HT1080 (cell line): ENCODE results near the gene EXOSC2. TPM values are rescaled to one million over a fixed set of nuclear protein-coding genes. Genes with fewer than 3 reads are reported as not detected.
"Not testable (repeated sequence)": the region's sequence is repeated elsewhere in the genome, so short reads cannot be mapped to it uniquely, and the experiment has no call there.

ENCODE experiments used
- DNase-seq: peaks from one replicate; pipeline ENCODE4 v3.0.0-alpha.2; 2015; ENCODE audit warnings: low read depth
- total RNA-seq: library from RNA; depleted of rRNA; stranded (reverse); fragments of >200 nt; shearing (Covaris generic); gene quantifications from 2 replicates; pipeline ENCODE4 v1.2.3, GENCODE V29; 2014

The EXOSC2 gene
- total RNA-seq, 1 experiment from 2014 or later = 69.6 TPM

DNA sequence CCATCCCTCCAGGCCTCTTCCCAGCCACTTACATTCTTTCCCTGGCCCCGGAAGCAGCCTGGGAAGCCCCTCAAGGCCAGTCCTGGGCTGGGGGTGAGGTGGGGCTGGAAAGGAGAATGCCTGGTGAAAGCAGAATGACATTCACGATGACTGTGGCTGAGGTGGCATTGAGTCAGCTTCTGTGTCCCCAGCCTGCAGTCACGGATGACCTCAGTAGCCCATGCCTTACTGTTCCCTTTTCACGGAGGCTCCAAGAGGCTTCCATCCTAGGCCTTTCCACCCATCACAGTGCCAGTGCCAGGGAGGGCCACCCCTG is 26.5 kb upstream of the EXOSC2 start:
- DNase-seq = no peak

GRCh38 chr9:130668196-130668595 is 25.4 kb upstream of the EXOSC2 start:
- no peak for DNase-seq

DNA sequence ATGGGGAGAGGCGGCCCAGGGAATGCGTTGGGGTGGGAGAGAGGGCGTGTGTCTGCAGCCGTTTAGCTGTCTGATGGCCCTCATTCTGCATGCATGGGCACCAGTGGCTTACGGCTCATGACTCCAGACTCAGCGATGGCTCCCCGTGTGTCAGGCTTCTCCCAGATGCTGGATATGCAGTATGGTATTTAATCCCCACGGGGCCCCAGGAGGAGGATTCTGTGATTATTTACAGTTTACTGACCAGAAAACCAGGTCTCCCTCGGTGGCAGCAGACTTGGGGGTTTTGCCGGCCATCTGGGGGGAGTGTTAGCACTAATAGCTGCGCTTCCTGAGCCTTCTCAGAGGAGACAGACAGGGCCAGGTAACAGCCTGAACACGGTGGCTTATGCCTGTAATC is 24.9 kb upstream of the EXOSC2 start:
- no peak for DNase-seq

- no peak for DNase-seq
Measured at GRCh38 chr9:130669965-130670364, 23.6 kb upstream of the EXOSC2 start.

DNA sequence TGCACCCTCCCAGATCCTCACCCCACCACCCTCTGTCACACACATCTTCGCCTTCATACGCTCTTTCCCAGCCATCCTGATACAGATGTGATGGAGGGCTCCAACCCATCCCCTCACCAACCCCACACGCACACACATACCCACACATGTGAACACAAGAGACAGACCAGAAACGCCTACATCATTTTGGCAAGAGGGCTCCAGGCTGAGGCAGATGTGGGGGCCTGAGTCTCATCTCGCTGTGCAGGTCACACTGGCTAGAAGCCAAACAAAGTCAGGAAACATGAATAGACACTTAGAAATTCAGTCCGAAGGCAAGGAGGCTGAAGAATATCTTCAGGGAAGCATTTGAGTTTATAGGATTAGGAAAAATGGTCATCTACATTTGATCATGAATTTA is 22.9 kb upstream of the EXOSC2 start:
- no peak for DNase-seq

- no peak for DNase-seq
Measured at GRCh38 chr9:130672466-130672865, 21.1 kb upstream of the EXOSC2 start.

DNA sequence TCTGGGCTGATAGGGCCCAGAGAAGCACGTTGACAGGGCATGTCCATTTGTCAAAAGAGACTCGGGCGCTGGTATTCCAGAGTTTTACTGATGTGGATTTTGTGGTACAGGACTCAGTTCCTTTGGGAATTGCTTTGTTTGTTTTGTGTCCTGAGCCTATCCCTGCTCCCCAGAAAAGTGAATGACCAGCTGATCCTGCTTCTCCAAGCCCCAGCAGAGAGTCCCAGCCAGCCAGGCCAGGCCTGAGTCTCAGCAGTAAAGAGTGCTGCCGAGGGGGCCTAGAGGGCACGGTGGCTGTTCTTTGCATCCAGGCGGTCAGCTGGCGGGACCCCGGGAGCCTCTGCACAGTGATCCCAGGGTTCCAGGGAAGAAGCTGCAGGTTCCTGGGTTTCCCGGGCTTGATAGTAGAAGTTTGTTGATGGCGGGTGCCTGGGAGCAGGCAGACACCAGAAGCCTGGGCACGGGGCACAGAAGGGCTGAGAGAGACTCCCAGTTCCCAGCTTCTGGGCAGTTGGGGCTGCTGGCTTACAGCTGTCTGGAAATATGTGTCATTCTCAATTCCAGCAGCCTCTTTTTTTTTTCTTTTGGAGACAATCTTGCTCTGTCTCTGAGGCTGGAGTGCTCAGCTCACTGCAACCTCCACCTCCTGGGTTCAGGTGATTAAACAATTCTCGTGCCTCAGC is 20.5 kb upstream of the EXOSC2 start:
- DNase-seq = no peak

DNA sequence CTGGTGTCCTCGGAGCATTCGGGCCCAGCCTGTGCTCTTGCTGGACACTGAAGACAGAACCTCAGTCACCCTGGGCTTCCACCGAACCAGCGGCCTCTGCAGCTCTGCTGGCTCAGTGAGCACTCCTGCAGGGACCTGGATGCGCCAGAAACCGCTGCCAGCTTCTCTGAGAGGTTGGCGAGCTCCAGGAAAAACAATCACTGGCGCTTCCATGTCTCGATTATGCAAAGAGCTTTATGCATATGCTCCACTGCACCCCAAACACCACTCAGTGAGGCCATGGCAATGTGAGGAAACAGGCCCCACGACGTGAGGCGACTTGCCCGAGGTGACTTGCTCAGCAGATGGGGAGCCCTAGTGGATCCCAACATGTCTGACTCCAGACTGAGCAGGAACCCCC is 18.2 kb upstream of the EXOSC2 start:
- DNase-seq = no peak

GRCh38 chr9:130677252-130677651 is 16.3 kb upstream of the EXOSC2 start:
- no peak for DNase-seq

DNA sequence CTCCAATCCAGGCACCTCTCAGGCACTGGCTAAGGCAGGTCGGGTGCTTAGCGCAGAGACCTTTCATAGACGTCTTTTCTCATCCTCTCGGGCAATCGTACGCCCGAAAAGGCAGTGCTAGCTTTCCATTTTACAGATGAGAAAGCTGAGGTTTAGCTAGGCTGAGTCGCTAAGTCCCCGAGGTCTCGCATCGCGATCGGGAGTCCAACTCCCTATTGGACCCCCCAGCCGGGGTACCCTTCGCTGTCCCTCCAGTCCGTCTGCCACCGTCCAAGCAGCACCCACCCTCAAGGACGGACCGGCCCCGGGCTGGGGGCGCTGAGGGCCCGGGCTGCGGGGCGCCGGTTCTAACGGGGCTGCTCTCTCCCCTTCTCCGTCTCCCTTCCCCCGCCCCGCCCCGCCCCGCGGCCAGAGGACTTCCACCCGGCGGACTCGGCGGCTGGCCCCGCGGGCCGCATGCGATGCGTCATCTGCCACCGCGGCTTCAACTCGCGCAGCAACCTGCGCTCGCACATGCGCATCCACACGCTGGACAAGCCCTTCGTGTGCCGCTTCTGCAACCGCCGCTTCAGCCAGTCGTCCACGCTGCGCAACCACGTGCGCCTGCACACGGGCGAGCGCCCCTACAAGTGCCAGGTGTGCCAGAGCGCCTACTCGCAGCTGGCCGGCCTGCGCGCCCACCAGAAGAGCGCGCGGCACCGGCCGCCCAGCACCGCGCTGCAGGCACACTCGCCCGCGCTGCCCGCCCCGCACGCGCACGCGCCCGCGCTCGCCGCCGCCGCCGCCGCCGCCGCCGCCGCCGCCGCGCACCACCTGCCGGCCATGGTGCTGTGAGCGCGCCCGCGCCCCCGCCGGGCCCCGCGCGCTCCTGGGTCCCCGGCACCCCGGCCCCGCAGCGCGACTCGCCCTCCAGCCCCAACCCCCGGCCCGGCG is 12.5 kb upstream of the EXOSC2 start:
- DNase-seq = peak; percentile 82

- peak; percentile 36 for DNase-seq
Measured at GRCh38 chr9:130681769-130682420, 11.7 kb upstream of the EXOSC2 start.

DNA sequence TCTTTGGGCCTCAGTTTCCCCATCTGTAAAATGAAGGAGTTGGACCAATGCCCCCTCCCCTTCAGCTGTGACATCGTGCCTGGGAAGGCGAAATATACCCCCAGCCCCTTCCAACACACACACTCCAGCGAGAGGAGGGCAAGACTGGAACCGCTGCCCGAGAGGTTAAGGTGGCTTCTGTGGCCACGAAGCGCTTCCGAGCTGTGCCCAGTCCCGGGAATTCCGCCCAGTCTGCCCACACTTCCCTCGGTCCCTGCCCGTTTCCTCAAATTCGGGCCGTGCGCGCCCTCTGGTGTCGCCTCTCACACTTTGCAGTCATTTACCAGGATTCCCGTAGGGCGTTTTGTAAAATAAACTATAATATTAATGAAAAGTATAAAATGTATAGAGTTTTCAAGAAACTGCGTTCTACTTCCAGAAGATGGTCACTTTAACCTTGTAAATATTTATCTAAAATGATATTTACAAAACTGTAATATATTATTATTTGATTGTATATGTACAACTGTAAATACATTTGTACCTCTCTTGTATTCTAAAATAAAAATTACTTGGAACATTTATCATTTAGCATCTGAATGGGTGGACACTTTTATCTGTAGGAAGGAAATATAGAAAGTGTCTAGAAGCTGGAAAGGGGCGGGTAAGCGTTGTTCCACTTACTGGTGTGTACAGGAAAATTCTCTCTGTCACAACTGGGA is 11.0 kb upstream of the EXOSC2 start:
- peak; percentile 68 for DNase-seq

- DNase-seq = no peak
Measured at GRCh38 chr9:130685104-130685503, 8.5 kb upstream of the EXOSC2 start.

- DNase-seq = not testable (repeated sequence)
Measured at GRCh38 chr9:130685945-130686344, 7.6 kb upstream of the EXOSC2 start.

DNA sequence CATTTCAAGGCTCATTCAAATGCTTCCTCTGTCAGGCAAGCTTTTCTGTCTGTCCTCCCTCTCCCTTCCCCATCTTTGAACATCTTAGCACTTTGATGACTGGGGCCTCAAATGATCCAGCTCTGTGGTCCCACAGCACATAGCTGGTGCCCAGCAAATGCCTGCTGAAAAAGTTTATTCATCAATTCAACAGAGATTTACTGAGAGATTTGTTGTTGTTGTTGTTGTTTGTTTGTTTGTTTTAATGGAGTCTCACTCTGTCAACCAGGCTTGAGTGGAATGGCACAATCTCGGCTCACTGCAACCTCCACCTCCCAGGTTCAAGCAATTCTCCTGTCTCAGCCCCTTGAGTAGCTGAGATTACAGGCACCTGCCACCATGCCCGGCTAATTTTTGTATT is 6.0 kb upstream of the EXOSC2 start:
- no peak for DNase-seq

GRCh38 chr9:130688072-130688471 is 5.5 kb upstream of the EXOSC2 start:
- DNase-seq = no peak

- DNase-seq = no peak
Measured at GRCh38 chr9:130689572-130689936, 4.0 kb upstream of the EXOSC2 start.

- peak; percentile 97 for DNase-seq
Measured at GRCh38 chr9:130689937-130690700, 3.5 kb upstream of the EXOSC2 start.

- no peak for DNase-seq
Measured at GRCh38 chr9:130692321-130692720, 1.3 kb upstream of the EXOSC2 start.

- no peak for DNase-seq
Measured at GRCh38 chr9:130693101-130693425, 517 bp upstream of the EXOSC2 start.

DNA sequence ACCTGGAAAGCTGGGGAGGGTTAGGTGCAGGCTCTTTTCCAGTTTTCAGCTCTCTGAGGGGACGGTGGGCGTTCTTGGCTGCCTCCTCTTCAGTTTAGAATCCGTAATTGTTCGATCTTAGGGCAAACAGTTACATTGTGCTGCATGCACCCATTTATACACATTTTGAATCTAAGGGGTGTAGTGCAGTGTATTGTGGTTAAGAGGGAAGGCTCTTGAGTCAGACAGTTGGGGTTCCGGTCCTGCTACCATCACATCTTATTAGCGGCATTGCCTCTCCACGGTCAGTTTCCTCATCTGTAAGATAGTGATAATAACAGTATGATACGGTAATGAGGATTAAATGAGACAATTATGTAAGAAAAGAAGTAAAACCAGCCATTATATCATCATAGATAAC is 625 bp downstream of the EXOSC2 start:
- DNase-seq = no peak
